H1 (cell line): ENCODE results near the gene NF1. TPM values are rescaled to one million over a fixed set of nuclear protein-coding genes. Genes with fewer than 3 reads are reported as not detected.

Experiments used
- CTCF ChIA-PET: fragments of 300-600 bp; sonication (Branson Sonifier 250); formaldehyde crosslinking; loops from one replicate; lab custom pipeline; 2021; ENCODE audit not compliant: partially characterized antibody; lab: Charles Lee
- POLR2A ChIA-PET: fragments of 300-600 bp; sonication (Branson Sonifier 250); formaldehyde crosslinking; loops from one replicate; lab custom pipeline; 2021; ENCODE audit warnings: inconsistent platforms; ENCODE audit not compliant: partially characterized antibody; lab: Charles Lee
- DNase-seq, 2 experiments: peaks; one replicate each; pipeline versions ENCODE4 v3.0.0 to v3.0.0-alpha.2; 2010 to 2022; ENCODE audit warnings: low spot score in 2 of 2, low read depth in 1 of 2, mixed read lengths in 1 of 2
- FAIRE-seq: peaks from 2 replicates; lab custom pipeline; 2011; peaks lifted over from hg19 to GRCh38; lab: Jason Lieb, UNC
- H2AFZ ChIP-seq: 2 replicates; pipeline ENCODE4 v1.8.1; 2012; ENCODE audit warnings: low read length, inconsistent platforms
- H2AK5ac ChIP-seq: 2 replicates; pipeline ENCODE4 v1.6.1; 2013; ENCODE audit warnings: low read depth, low read length
- H2BK120ac ChIP-seq: replicated peaks from 2 replicates; pipeline ENCODE3; 2013; ENCODE audit warnings: low read depth, low read length, inconsistent platforms
- H2BK12ac ChIP-seq: 2 replicates; pipeline ENCODE4 v1.6.1; 2013; ENCODE audit warnings: low read depth, low read length
- H2BK15ac ChIP-seq: 2 replicates; pipeline ENCODE4 v1.6.1; 2013; ENCODE audit warnings: low read length
- H2BK20ac ChIP-seq: 2 replicates; pipeline ENCODE4 v1.6.1; 2013; ENCODE audit warnings: low read length
- H2BK5ac ChIP-seq: 2 replicates; pipeline ENCODE4 v1.6.1; 2013; ENCODE audit warnings: low read depth, low read length
- H3K14ac ChIP-seq: 2 replicates; pipeline ENCODE4 v1.6.1; 2013; ENCODE audit warnings: inconsistent platforms; ENCODE audit not compliant: insufficient read length
- H3K18ac ChIP-seq: 2 replicates; pipeline ENCODE4 v1.6.1; 2013; ENCODE audit warnings: low read length; ENCODE audit errors: extremely low read depth
- H3K23ac ChIP-seq: 2 replicates; pipeline ENCODE4 v1.6.1; 2013; ENCODE audit warnings: inconsistent platforms; ENCODE audit not compliant: insufficient read length
- H3K23me2 ChIP-seq: 2 replicates; pipeline ENCODE4 v1.6.1; 2013; ENCODE audit warnings: low read depth, low read length
- H3K27ac ChIP-seq: 2 replicates; pipeline ENCODE4 v1.6.1; 2011; ENCODE audit warnings: low read depth, low read length, inconsistent platforms
- H3K27me3 ChIP-seq, 4 experiments: replicated peaks in 1 of 4; 1 replicate in 1 of 4; 2 replicates in 3 of 4; pipeline versions ENCODE4 v1.6.1 to v1.8.1; 2011 to 2013; ENCODE audit warnings: low read length in 3 of 4, mild to moderate bottlenecking in 3 of 4, inconsistent platforms in 2 of 4, mixed read lengths in 2 of 4, moderate library complexity in 1 of 4; ENCODE audit not compliant: control insufficient read depth in 3 of 4, insufficient read depth in 3 of 4; ENCODE audit errors: extremely low read depth in 1 of 4
- H3K36me3 ChIP-seq, 4 experiments: 2 replicates each; pipeline versions ENCODE4 v1.6.1 to v1.8.1; 2011 to 2013; ENCODE audit warnings: mild to moderate bottlenecking in 4 of 4, low read length in 3 of 4, moderate library complexity in 2 of 4, control low read depth in 1 of 4, inconsistent platforms in 1 of 4; ENCODE audit not compliant: insufficient read depth in 4 of 4, control insufficient read depth in 2 of 4
- H3K4ac ChIP-seq: replicated peaks from 2 replicates; pipeline ENCODE3; 2013; ENCODE audit warnings: low read length, low read depth, mixed read lengths, inconsistent platforms; ENCODE audit not compliant: insufficient read length
- H3K4me1 ChIP-seq, 4 experiments: replicated peaks in 1 of 4; 1 replicate in 1 of 4; 2 replicates in 3 of 4; pipeline versions ENCODE4 v1.6.1 to v1.8.1; 2011 to 2013; ENCODE audit warnings: low read length in 3 of 4, inconsistent platforms in 2 of 4, mixed read lengths in 1 of 4; ENCODE audit not compliant: insufficient read depth in 4 of 4, control insufficient read depth in 3 of 4
- H3K4me2 ChIP-seq, 2 experiments: 2 replicates each; pipeline versions ENCODE4 v1.6.1 to v1.8.1; 2011 to 2013; ENCODE audit warnings: low read depth in 2 of 2, low read length in 2 of 2, control low read depth in 1 of 2, inconsistent platforms in 1 of 2, mild to moderate bottlenecking in 1 of 2; ENCODE audit not compliant: insufficient read depth in 1 of 2
- H3K4me3 ChIP-seq, 4 experiments: fragments of 200-600, 300-600 bp in 1 of 4; sonication (generic), shearing (Covaris generic), sonication (Bioruptor Twin) in 1 of 4; 2 replicates each; pipeline versions ENCODE4 v1.5.1 to v1.8.1; 2011 to 2016; ENCODE audit warnings: low read length in 4 of 4, low read depth in 3 of 4, control low read depth in 2 of 4, inconsistent platforms in 2 of 4, mild to moderate bottlenecking in 2 of 4, mixed read lengths in 1 of 4, moderate library complexity in 1 of 4; ENCODE audit not compliant: insufficient read depth in 2 of 4; ENCODE audit errors: extremely low read depth in 1 of 4
- H3K56ac ChIP-seq: replicated peaks from 2 replicates; pipeline ENCODE3; 2013; ENCODE audit warnings: low read depth, mild to moderate bottlenecking, mixed read lengths, low read length, inconsistent platforms; ENCODE audit not compliant: insufficient read length
- H3K79me1 ChIP-seq: 2 replicates; pipeline ENCODE4 v1.6.1; 2013; ENCODE audit warnings: low read depth, low read length, control low read depth
- H3K79me2 ChIP-seq, 2 experiments: 2 replicates each; pipeline versions ENCODE4 v1.6.1 to v1.8.1; 2012 to 2013; ENCODE audit warnings: low read length in 2 of 2, mild to moderate bottlenecking in 2 of 2, inconsistent platforms in 1 of 2; ENCODE audit not compliant: insufficient read depth in 2 of 2, control insufficient read depth in 1 of 2
- H3K9ac ChIP-seq, 4 experiments: replicated peaks in 1 of 4; 1 replicate in 1 of 4; 2 replicates in 3 of 4; pipeline versions ENCODE4 v1.6.1 to v1.8.1; 2011 to 2013; ENCODE audit warnings: low read depth in 3 of 4, low read length in 3 of 4, control low read depth in 2 of 4, mild to moderate bottlenecking in 2 of 4, moderate library complexity in 2 of 4, inconsistent platforms in 1 of 4; ENCODE audit errors: extremely low read depth in 1 of 4
- H3K9me3 ChIP-seq, 2 experiments: 2 replicates each; pipeline versions ENCODE4 v1.6.1 to v1.8.1; 2012 to 2013; ENCODE audit warnings: mild to moderate bottlenecking in 2 of 2, moderate library complexity in 2 of 2, control low read depth in 1 of 2, inconsistent platforms in 1 of 2, low read depth in 1 of 2, low read length in 1 of 2, mixed read lengths in 1 of 2; ENCODE audit not compliant: insufficient read depth in 2 of 2
- H4K20me1 ChIP-seq, 2 experiments: replicated peaks in 1 of 2; 2 replicates each; pipeline versions ENCODE3 to v1.8.1; 2011 to 2013; ENCODE audit warnings: inconsistent platforms in 2 of 2, low read length in 2 of 2, mild to moderate bottlenecking in 1 of 2; ENCODE audit not compliant: insufficient read depth in 2 of 2, control insufficient read depth in 1 of 2
- H4K5ac ChIP-seq: 2 replicates; pipeline ENCODE4 v1.6.1; 2013; ENCODE audit warnings: low read length, low read depth, mixed read lengths, inconsistent platforms; ENCODE audit not compliant: insufficient read length
- H4K8ac ChIP-seq: 2 replicates; pipeline ENCODE4 v1.8.0; 2013; ENCODE audit warnings: mild to moderate bottlenecking, moderate library complexity, low read length, inconsistent platforms; ENCODE audit not compliant: insufficient read depth; ENCODE audit errors: extremely low read depth
- H4K91ac ChIP-seq: replicated peaks from 2 replicates; pipeline ENCODE3; 2013; ENCODE audit warnings: low read length, mixed read lengths, inconsistent platforms; ENCODE audit not compliant: insufficient read length
- E2F6 ChIP-seq: IDR thresholded peaks from 2 replicates; pipeline ENCODE4 v1.6.1; 2012; ENCODE audit warnings: inconsistent platforms
- GTF2F1 ChIP-seq: IDR thresholded peaks from 2 replicates; pipeline ENCODE4 v1.6.1; 2012; ENCODE audit warnings: low read depth, low read length, improper control_type of control experiment, borderline replicate concordance
- HDAC6 ChIP-seq: IDR thresholded peaks from one replicate; pipeline ENCODE4 v1.7.1; 2012; ENCODE audit warnings: low read depth, mild to moderate bottlenecking, inconsistent platforms, low read length, moderate library complexity
- JUN ChIP-seq: IDR thresholded peaks from 2 replicates; pipeline ENCODE4 v1.6.1; 2011; ENCODE audit warnings: low read depth, mild to moderate bottlenecking, improper control_type of control experiment, low read length
- KDM4A ChIP-seq: IDR thresholded peaks from one replicate; pipeline ENCODE4 v1.7.1; 2012; ENCODE audit warnings: low read depth, mild to moderate bottlenecking, moderate library complexity, low read length, inconsistent platforms; ENCODE audit not compliant: severe bottlenecking
- PHF8 ChIP-seq: fragments of 200-600 bp; sonication (generic); conservative IDR thresholded peaks from 2 replicates; pipeline ENCODE4 v1.7.1; 2012; ENCODE audit warnings: low read depth, mild to moderate bottlenecking, inconsistent platforms, low read length, moderate library complexity
- POLR2AphosphoS5 ChIP-seq: IDR thresholded peaks from 2 replicates; pipeline ENCODE4 v1.6.1; 2011; ENCODE audit warnings: low read depth, low read length
- RNF2 ChIP-seq: fragments of 200-900, 300-1000 bp; sonication (generic); IDR thresholded peaks from 2 replicates; pipeline ENCODE4 v1.7.1; 2016; ENCODE audit warnings: borderline replicate concordance, low read depth, mild to moderate bottlenecking, antibody characterized with exemption, low read length; ENCODE audit not compliant: poor library complexity, severe bottlenecking; ENCODE audit errors: missing control alignments
- RXRA ChIP-seq: IDR thresholded peaks from 2 replicates; pipeline ENCODE4 v1.6.1; 2011; ENCODE audit warnings: low read depth, mild to moderate bottlenecking, low read length, moderate library complexity; ENCODE audit not compliant: insufficient read depth
- SIRT6 ChIP-seq: IDR thresholded peaks from one replicate; pipeline ENCODE4 v1.7.1; 2012; ENCODE audit warnings: low read length, inconsistent platforms
- WGBS, 2 experiments: shearing (Covaris generic) in 1 of 2; methylation state at CpG; one replicate each; pipeline versions ENCODE4 v1.1.6 to v1.1.7; 2013 to 2015; ENCODE audit warnings: low lambda C conversion rate in 2 of 2, mixed read lengths in 2 of 2, inconsistent platforms in 1 of 2, low coverage in 1 of 2, missing lambda C conversion rate in 1 of 2; ENCODE audit not compliant: insufficient replicate concordance in 2 of 2, insufficient coverage in 1 of 2, insufficient read length in 1 of 2; ENCODE audit errors: extremely low coverage in 1 of 2, missing lambda C conversion rate in 1 of 2; 5-methylcytosine and 5-hydroxymethylcytosine counted together
- polyA plus RNA-seq, 7 experiments: library from polyadenylated mRNA; depleted of rRNA in 3 of 7; stranded (reverse) in 5 of 7; unstranded in 2 of 7; fragments of >200 nt in 5 of 7; fragments of 200-250 nt in 2 of 7; gene quantifications; 1 replicate in 5 of 7; 2 replicates in 1 of 7; 4 replicates in 1 of 7; pipeline versions ENCODE4 v1.2.1 to v1.2.3, GENCODE V29; 2011 to 2013; ENCODE audit warnings: missing spikeins in 2 of 7, mixed read lengths in 2 of 7
- total RNA-seq: library from RNA; stranded (reverse); fragmentation: NEBNext Ultra II Directional; extraction: Animal tissue kit (Norgen Biotek cat#: 25700); gene quantifications from 2 replicates; pipeline ENCODE4 v1.2.1, GENCODE V29; 2021
- TF ChIP-seq, protein P1 (sequence below): IDR thresholded peaks from 2 replicates; pipeline ENCODE4 v1.6.1; 2011; ENCODE audit warnings: low read length, improper control_type of control experiment

NF1 gene
- total and polyA plus RNA-seq, 2 of the 8 experiments (the other 6 are each of a cell fraction or from before 2014, with no cell fraction given), result 19.3 to 29.6 TPM

DNA sequence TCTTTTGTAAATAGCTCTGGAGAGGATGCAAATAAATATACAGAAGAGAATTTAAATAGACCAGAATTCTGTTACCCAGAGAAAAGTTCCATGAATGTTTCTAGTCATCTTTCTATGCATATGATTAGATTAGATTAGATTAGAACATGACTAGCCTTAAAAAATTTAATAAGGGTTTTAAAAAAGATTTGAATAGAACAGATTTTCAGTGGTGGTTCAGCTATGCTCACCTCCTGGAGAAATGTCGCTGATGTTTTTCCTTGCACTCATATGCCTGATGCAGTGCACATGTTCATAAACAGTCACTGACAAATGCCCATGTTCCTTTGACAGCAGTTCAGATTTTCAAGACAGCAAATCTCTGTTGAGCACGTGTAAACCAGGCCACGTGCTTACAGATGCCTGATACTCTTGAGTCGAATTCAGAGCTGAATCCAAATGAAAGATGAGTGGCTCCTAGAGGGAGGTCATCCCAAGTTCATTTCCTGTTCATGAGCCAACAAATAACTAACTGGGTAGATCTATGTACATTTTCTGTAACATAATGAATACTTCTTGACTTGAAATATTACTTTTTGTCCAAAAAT is 276.8 kb downstream of the NF1 start:
- CTCF ChIA-PET, result interaction anchor here (0.7 to 2.5 kb wide), 13 partner anchors 16 to 273 kb away, joined by 3 to 10 read pairs (median 3); no protein-coding TSS in a partner anchor
- no peak overlapping the region for H3K18ac ChIP-seq
- TF ChIP-seq E2F6 (no peak), PHF8 (no peak), RNF2 (no peak), RXRA (no peak), POLR2AphosphoS5 (no peak), JUN (no peak), KDM4A (no peak), GTF2F1 (no peak), HDAC6 (no peak), SIRT6 (no peak)
- TF ChIP-seq, protein P1, sequence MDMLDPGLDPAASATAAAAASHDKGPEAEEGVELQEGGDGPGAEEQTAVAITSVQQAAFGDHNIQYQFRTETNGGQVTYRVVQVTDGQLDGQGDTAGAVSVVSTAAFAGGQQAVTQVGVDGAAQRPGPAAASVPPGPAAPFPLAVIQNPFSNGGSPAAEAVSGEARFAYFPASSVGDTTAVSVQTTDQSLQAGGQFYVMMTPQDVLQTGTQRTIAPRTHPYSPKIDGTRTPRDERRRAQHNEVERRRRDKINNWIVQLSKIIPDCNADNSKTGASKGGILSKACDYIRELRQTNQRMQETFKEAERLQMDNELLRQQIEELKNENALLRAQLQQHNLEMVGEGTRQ, result no peak

More for the DNA sequence above, 276.8 kb downstream of the NF1 start:
- Histone ChIP-seq H3K56ac (no peak overlapping the region), H4K5ac (no peak overlapping the region), H3K4me2 (no peak overlapping the region), H4K91ac (no peak overlapping the region), H3K9me3 (no peaks in the 10 kb centered on the region), H2BK20ac (no peak overlapping the region), H4K20me1 (no peaks in the 10 kb centered on the region), H3K27ac (no peak overlapping the region), H2BK12ac (no peak overlapping the region), H2BK5ac (no peak overlapping the region), H2AK5ac (no peak overlapping the region), H3K4me1 (peaks cover 0 to 2% (median 0%) of the 10 kb centered on the region in 4 experiments; a peak in 1 of 7 replicates), H3K36me3 (no peaks in the 10 kb centered on the region), H3K14ac (no peak overlapping the region), H3K27me3 (no peaks in the 10 kb centered on the region), H2BK15ac (no peak overlapping the region), H3K4me3 (no peak overlapping the region), H4K8ac (no peak overlapping the region), H3K23me2 (no peaks in the 10 kb centered on the region), H3K79me2 (no peaks in the 10 kb centered on the region), H3K79me1 (no peaks in the 10 kb centered on the region; the same call in 1 of the 2 replicates), H3K4ac (no peak overlapping the region), H3K23ac (no peak overlapping the region), H3K9ac (no peak overlapping the region), H2BK120ac (no peak overlapping the region), H2AFZ (no peak overlapping the region)
- no peak for FAIRE-seq
- POLR2A ChIA-PET, result interaction anchor here (0.6 kb wide), 1 partner anchor 351 kb away, joined by 3 read pairs; no protein-coding TSS in a partner anchor
- no peak for DNase-seq
- 93% methylated on average over 4 of the region's 4 CpGs; no CpG with 5 or more reads in 1 of the 2 experiments for WGBS, 2 experiments
